Upper lobe of left lung (tissue), 4 donors: Measurements from ENCODE around the gene SYT12.

Source experiments
- CTCF ChIP-seq, 6 experiments: fragments of 450-650 bp in 4 of 6; fragments of 200-600 bp in 2 of 6; sonication (generic) in 2 of 6; IDR thresholded peaks; one replicate each; pipeline ENCODE4 v1.5.1; 2016 to 2019; ENCODE audit warnings: antibody characterized with exemption in 6 of 6
- POLR2A ChIP-seq, 4 donors: fragments of 450-650 bp; IDR thresholded peaks; one replicate each; pipeline ENCODE4 v1.5.1; 2016 to 2017; ENCODE audit warnings: antibody characterized with exemption in 4 of 4, mild to moderate bottlenecking in 2 of 4
- POLR2AphosphoS5 ChIP-seq, 2 donors: sonication (generic); formaldehyde crosslinking; IDR thresholded peaks; one replicate each; pipeline ENCODE4 v1.5.1; 2017; ENCODE audit warnings: antibody characterized with exemption in 2 of 2

- TF ChIP-seq POLR2A (IDR thresholded peaks at IDR 0.05): no peak
- TF ChIP-seq CTCF (IDR thresholded peaks at IDR 0.05): no peak
- TF ChIP-seq POLR2AphosphoS5 (IDR thresholded peaks at IDR 0.05): no peak
These were observed 76.9 kb downstream of the SYT12 start for GRCh38 chr11:67099831-67100324.
